Measurements from ENCODE around the gene GAS2L1.
A peak's percentile ranks its signal among the peaks of the same experiment; 100 is the strongest.
"Not testable (repeated sequence)": the region's sequence is repeated elsewhere in the genome, so short reads cannot be mapped to it uniquely, and the experiment has no call there.

GAS2L1 gene

DNA sequence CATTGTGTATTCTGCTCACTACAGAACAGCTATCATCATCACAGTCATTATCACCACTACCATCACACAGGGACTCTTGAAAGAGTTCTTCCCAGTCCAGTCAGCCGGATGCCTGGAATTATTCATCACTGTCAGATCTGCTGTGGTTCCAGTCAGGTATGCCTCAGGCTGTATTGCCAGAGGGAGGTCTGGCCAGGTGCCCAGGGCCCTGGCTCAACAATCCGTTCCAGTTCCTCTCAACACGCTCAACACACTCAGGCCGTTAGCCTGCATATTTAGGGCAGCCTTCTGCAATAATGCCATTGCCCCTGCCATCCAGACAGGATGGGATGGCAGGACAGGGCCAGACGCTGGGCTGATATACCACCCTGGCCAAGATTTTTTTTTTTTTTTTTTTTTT lies 37.7 kb downstream of the GAS2L1 start:
- TF ChIP-seq, protein P1, sequence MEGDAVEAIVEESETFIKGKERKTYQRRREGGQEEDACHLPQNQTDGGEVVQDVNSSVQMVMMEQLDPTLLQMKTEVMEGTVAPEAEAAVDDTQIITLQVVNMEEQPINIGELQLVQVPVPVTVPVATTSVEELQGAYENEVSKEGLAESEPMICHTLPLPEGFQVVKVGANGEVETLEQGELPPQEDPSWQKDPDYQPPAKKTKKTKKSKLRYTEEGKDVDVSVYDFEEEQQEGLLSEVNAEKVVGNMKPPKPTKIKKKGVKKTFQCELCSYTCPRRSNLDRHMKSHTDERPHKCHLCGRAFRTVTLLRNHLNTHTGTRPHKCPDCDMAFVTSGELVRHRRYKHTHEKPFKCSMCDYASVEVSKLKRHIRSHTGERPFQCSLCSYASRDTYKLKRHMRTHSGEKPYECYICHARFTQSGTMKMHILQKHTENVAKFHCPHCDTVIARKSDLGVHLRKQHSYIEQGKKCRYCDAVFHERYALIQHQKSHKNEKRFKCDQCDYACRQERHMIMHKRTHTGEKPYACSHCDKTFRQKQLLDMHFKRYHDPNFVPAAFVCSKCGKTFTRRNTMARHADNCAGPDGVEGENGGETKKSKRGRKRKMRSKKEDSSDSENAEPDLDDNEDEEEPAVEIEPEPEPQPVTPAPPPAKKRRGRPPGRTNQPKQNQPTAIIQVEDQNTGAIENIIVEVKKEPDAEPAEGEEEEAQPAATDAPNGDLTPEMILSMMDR (IDR thresholded peaks at IDR 0.05; ENCODE audit: control insufficient read depth, insufficient read depth, low read depth, low read length, missing control alignments): no peak
- peak; percentile 89 for DNase-seq (ENCODE audit: low read depth)
- H3K4me3 ChIP-seq (ENCODE audit: control insufficient read depth, low read depth, low read length): no peak overlapping the region

GRCh38 chr22:29344889-29345288 lies 38.4 kb downstream of the GAS2L1 start:
- not testable (repeated sequence) for DNase-seq (ENCODE audit: low read depth); H3K4me3 ChIP-seq (ENCODE audit: control insufficient read depth, low read depth, low read length)

GRCh38 chr22:29345932-29346331 lies 39.5 kb downstream of the GAS2L1 start:
- no peak for DNase-seq (ENCODE audit: low read depth)
- H3K4me3 ChIP-seq (ENCODE audit: control insufficient read depth, low read depth, low read length): no peak overlapping the region
- TF ChIP-seq, protein P1 (IDR thresholded peaks at IDR 0.05; ENCODE audit: control insufficient read depth, insufficient read depth, low read depth, low read length, missing control alignments): no peak

GRCh38 chr22:29346659-29347058 lies 40.2 kb downstream of the GAS2L1 start:
- H3K4me3 ChIP-seq (ENCODE audit: control insufficient read depth, low read depth, low read length): no peak overlapping the region
- TF ChIP-seq, protein P1 (IDR thresholded peaks at IDR 0.05; ENCODE audit: control insufficient read depth, insufficient read depth, low read depth, low read length, missing control alignments): no peak
- no peak for DNase-seq (ENCODE audit: low read depth)

GRCh38 chr22:29348041-29348440 lies 41.6 kb downstream of the GAS2L1 start:
- TF ChIP-seq, protein P1 (IDR thresholded peaks at IDR 0.05; ENCODE audit: control insufficient read depth, insufficient read depth, low read depth, low read length, missing control alignments): no peak
- DNase-seq (ENCODE audit: low read depth): no peak
- no peak overlapping the region for H3K4me3 ChIP-seq (ENCODE audit: control insufficient read depth, low read depth, low read length)

DNA sequence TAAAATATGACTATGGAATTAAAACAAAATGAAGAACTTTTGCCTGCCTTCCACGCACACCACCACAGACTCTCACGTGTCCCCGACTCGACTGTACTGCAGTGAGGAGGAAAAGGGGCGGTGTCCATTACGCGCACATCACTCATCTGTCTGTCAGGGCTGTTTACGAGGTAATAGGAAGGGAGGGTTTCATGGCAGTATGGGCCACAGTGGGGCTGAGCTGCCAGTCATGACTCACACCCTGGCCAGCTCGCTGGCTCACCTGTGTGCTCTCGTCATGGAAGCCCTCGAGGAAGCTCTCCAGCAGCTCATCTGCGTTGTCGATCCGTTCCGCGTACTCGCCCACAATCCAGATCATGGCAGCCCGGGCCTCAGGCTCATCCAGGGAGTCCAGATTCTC lies 42.5 kb downstream of the GAS2L1 start:
- no peak overlapping the region for H3K4me3 ChIP-seq (ENCODE audit: control insufficient read depth, low read depth, low read length)
- TF ChIP-seq, protein P1 (IDR thresholded peaks at IDR 0.05; ENCODE audit: control insufficient read depth, insufficient read depth, low read depth, low read length, missing control alignments): no peak
- DNase-seq (ENCODE audit: low read depth): no peak

- TF ChIP-seq, protein P1 (IDR thresholded peaks at IDR 0.05; ENCODE audit: control insufficient read depth, insufficient read depth, low read depth, low read length, missing control alignments): no peak
- H3K4me3 ChIP-seq (ENCODE audit: control insufficient read depth, low read depth, low read length): no peak overlapping the region
- no peak for DNase-seq (ENCODE audit: low read depth)
Measured at GRCh38 chr22:29351042-29351441, 44.6 kb downstream of the GAS2L1 start.
